SK-N-SH treated with all-trans-retinoic acid at 6 μM for 48 hours (cell line): ENCODE measurements around the gene CCN6.

Source experiments
- ATAC-seq: fragments of 200-7000 bp; cut with Tn5 transposase; 3 replicates; pipeline ENCODE4 v1.9.1; 2020; ENCODE audit warnings: mild to moderate bottlenecking, moderate library complexity
- ARNTL ChIP-seq: fragments of 450-650 bp; formaldehyde crosslinking; IDR thresholded peaks from 2 replicates; pipeline ENCODE4 v1.5.0; 2020; ENCODE audit warnings: low read depth, mild to moderate bottlenecking, moderate library complexity, borderline replicate concordance
- BACH2 ChIP-seq: fragments of 250-450 bp; sonication (Bioruptor Pico); IDR thresholded peaks from 2 replicates; pipeline ENCODE4 v1.9.0; 2021; ENCODE audit warnings: mild to moderate bottlenecking, borderline replicate concordance
- CREB5 ChIP-seq: fragments of 250-450 bp; sonication (Bioruptor Pico); IDR thresholded peaks from 2 replicates; pipeline ENCODE4 v1.5.1; 2020; ENCODE audit warnings: low read depth, mild to moderate bottlenecking, moderate library complexity
- CSDC2 ChIP-seq: fragments of 250-450 bp; sonication (Bioruptor Pico); IDR thresholded peaks from 2 replicates; pipeline ENCODE4 v1.5.0; 2020; ENCODE audit warnings: mild to moderate bottlenecking, moderate library complexity
- CSRNP3 ChIP-seq: fragments of 250-450 bp; sonication (Bioruptor Pico); IDR thresholded peaks from 2 replicates; pipeline ENCODE4 v1.5.1; 2021; ENCODE audit warnings: mild to moderate bottlenecking, moderate library complexity
- ESRRG ChIP-seq: fragments of 250-450 bp; sonication (Bioruptor Pico); IDR thresholded peaks from 2 replicates; pipeline ENCODE4 v1.6.1; 2021; ENCODE audit warnings: mild to moderate bottlenecking
- GLIS3 ChIP-seq: fragments of 250-450 bp; sonication (Bioruptor Pico); IDR thresholded peaks from 2 replicates; pipeline ENCODE4 v1.5.0; 2020; ENCODE audit warnings: mild to moderate bottlenecking, moderate library complexity
- ISL1 ChIP-seq: fragments of 250-450 bp; sonication (Bioruptor Pico); IDR thresholded peaks from 2 replicates; pipeline ENCODE4 v2.1.2; 2022; ENCODE audit warnings: mild to moderate bottlenecking, moderate library complexity
- OSR1 ChIP-seq: fragments of 250-450 bp; sonication (Bioruptor Pico); IDR thresholded peaks from 2 replicates; pipeline ENCODE4 v1.8.0; 2022; ENCODE audit warnings: moderate library complexity, mild to moderate bottlenecking, inconsistent platforms
- PATZ1 ChIP-seq: fragments of 250-450 bp; sonication (Bioruptor Pico); IDR thresholded peaks from 2 replicates; pipeline ENCODE4 v1.8.0; 2020; ENCODE audit warnings: mild to moderate bottlenecking, moderate library complexity, borderline replicate concordance
- PPARA ChIP-seq: fragments of 250-450 bp; sonication (Bioruptor Pico); IDR thresholded peaks from 2 replicates; pipeline ENCODE4 v1.5.0; 2020; ENCODE audit warnings: mild to moderate bottlenecking, borderline replicate concordance
- RARB ChIP-seq: fragments of 250-450 bp; sonication (Bioruptor Pico); IDR thresholded peaks from 2 replicates; pipeline ENCODE4 v1.8.0; 2021; ENCODE audit warnings: mild to moderate bottlenecking, moderate library complexity
- TCF4 ChIP-seq: fragments of 250-450 bp; sonication (Bioruptor Pico); IDR thresholded peaks from 2 replicates; pipeline ENCODE4 v1.8.0; 2021; ENCODE audit warnings: mild to moderate bottlenecking, moderate library complexity, borderline replicate concordance
- TOX ChIP-seq: fragments of 250-450 bp; sonication (Bioruptor Pico); IDR thresholded peaks from 2 replicates; pipeline ENCODE4 v1.8.0; 2021; ENCODE audit warnings: mild to moderate bottlenecking, moderate library complexity, borderline replicate concordance
- TSHZ2 ChIP-seq: fragments of 250-450 bp; sonication (Bioruptor Pico); IDR thresholded peaks from 2 replicates; pipeline ENCODE4 v1.5.0; 2020; ENCODE audit warnings: mild to moderate bottlenecking, moderate library complexity
- ZC3H10 ChIP-seq: fragments of 250-450 bp; sonication (Bioruptor Pico); IDR thresholded peaks from 2 replicates; pipeline ENCODE4 v1.5.1; 2021; ENCODE audit warnings: mild to moderate bottlenecking, moderate library complexity
- ZFP3 ChIP-seq: fragments of 250-450 bp; sonication (Bioruptor Pico); IDR thresholded peaks from 2 replicates; pipeline ENCODE4 v1.5.0; 2020; ENCODE audit warnings: mild to moderate bottlenecking, moderate library complexity
- ZFP30 ChIP-seq: fragments of 450-650 bp; formaldehyde crosslinking; IDR thresholded peaks from 2 replicates; pipeline ENCODE4 v1.5.0; 2022; ENCODE audit warnings: mild to moderate bottlenecking, moderate library complexity
- ZNF565 ChIP-seq: fragments of 450-650 bp; formaldehyde crosslinking; conservative IDR thresholded peaks from 2 replicates; pipeline ENCODE4 v1.5.0; 2020; ENCODE audit warnings: low read depth, mild to moderate bottlenecking, moderate library complexity
- ZNF70 ChIP-seq: fragments of 450-650 bp; formaldehyde crosslinking; IDR thresholded peaks from 2 replicates; pipeline ENCODE4 v1.5.0; 2020; ENCODE audit warnings: mild to moderate bottlenecking, moderate library complexity
- ZNF8 ChIP-seq: fragments of 450-650 bp; formaldehyde crosslinking; IDR thresholded peaks from 2 replicates; pipeline ENCODE4 v1.5.0; 2020; ENCODE audit warnings: mild to moderate bottlenecking, moderate library complexity

CCN6 gene

GRCh38 chr6:112014483-112014882, 39.4 kb upstream of the CCN6 start:
- ATAC-seq = peak; percentile 72

GRCh38 chr6:112015725-112016124, 38.2 kb upstream of the CCN6 start:
- no peak for ATAC-seq
- no peak for TF ChIP-seq CSRNP3 (CRISPR knock-in tag)
- no peak for TF ChIP-seq ISL1
- TF ChIP-seq GLIS3 = no peak
- no peak for TF ChIP-seq BACH2 (CRISPR knock-in tag)
- no peak for TF ChIP-seq OSR1 (CRISPR knock-in tag)
- no peak for TF ChIP-seq ARNTL (CRISPR knock-in tag)
- no peak for TF ChIP-seq TCF4
- no peak for TF ChIP-seq ZFP3 (CRISPR knock-in tag)
- no peak for TF ChIP-seq PPARA
- no peak for TF ChIP-seq TOX (CRISPR knock-in tag)
- TF ChIP-seq PATZ1 (CRISPR knock-in tag) = no peak
- TF ChIP-seq ZC3H10 (CRISPR knock-in tag) = no peak
- TF ChIP-seq RARB (CRISPR knock-in tag) = no peak
- no peak for TF ChIP-seq ZNF8 (CRISPR knock-in tag)
- TF ChIP-seq CREB5 = no peak
- TF ChIP-seq ESRRG (CRISPR knock-in tag) = no peak
- TF ChIP-seq ZNF70 (CRISPR knock-in tag) = no peak
- TF ChIP-seq, all 23 proteins: peak for 0

More at GRCh38 chr6:112014483-112014882, 39.4 kb upstream of the CCN6 start:
- TF ChIP-seq ZFP3 (CRISPR knock-in tag) = no peak
- TF ChIP-seq TCF4 = 0 out of 2 replicates have a peak, but pooled peaks have one; percentile 41
- TF ChIP-seq, all 23 proteins: peak for 1

- no peak for TF ChIP-seq TOX (CRISPR knock-in tag)
- no peak for TF ChIP-seq BACH2 (CRISPR knock-in tag)
- TF ChIP-seq ZNF565 (CRISPR knock-in tag) = no peak
- TF ChIP-seq CSDC2 (CRISPR knock-in tag) = no peak
- no peak for TF ChIP-seq RARB (CRISPR knock-in tag)
- TF ChIP-seq ZC3H10 (CRISPR knock-in tag) = no peak
- no peak for TF ChIP-seq ZFP30 (CRISPR knock-in tag)
- TF ChIP-seq TSHZ2 (CRISPR knock-in tag) = no peak
- no peak for TF ChIP-seq CREB5
- TF ChIP-seq ESRRG (CRISPR knock-in tag) = no peak
- no peak for TF ChIP-seq PPARA
- no peak for TF ChIP-seq CSRNP3 (CRISPR knock-in tag)
- TF ChIP-seq ZNF8 (CRISPR knock-in tag) = no peak
- no peak for TF ChIP-seq ARNTL (CRISPR knock-in tag)
- TF ChIP-seq OSR1 (CRISPR knock-in tag) = no peak
- no peak for ATAC-seq
Observed at GRCh38 chr6:112016320-112016719, 37.6 kb upstream of the CCN6 start.
